Measurements from ENCODE around the gene LAG3. TPM values are rescaled to one million over a fixed set of nuclear protein-coding genes. Genes with fewer than 3 reads are reported as not detected.
A peak's percentile ranks its signal among the peaks of the same experiment; 100 is the strongest.

The LAG3 gene
- total and polyA plus RNA-seq, 10 of the 15 experiments (the other 5 are each of a cell fraction or from before 2014, with no cell fraction given): 0.52 to 4.2 (median 1.0) TPM; not detected in 1

DNA sequence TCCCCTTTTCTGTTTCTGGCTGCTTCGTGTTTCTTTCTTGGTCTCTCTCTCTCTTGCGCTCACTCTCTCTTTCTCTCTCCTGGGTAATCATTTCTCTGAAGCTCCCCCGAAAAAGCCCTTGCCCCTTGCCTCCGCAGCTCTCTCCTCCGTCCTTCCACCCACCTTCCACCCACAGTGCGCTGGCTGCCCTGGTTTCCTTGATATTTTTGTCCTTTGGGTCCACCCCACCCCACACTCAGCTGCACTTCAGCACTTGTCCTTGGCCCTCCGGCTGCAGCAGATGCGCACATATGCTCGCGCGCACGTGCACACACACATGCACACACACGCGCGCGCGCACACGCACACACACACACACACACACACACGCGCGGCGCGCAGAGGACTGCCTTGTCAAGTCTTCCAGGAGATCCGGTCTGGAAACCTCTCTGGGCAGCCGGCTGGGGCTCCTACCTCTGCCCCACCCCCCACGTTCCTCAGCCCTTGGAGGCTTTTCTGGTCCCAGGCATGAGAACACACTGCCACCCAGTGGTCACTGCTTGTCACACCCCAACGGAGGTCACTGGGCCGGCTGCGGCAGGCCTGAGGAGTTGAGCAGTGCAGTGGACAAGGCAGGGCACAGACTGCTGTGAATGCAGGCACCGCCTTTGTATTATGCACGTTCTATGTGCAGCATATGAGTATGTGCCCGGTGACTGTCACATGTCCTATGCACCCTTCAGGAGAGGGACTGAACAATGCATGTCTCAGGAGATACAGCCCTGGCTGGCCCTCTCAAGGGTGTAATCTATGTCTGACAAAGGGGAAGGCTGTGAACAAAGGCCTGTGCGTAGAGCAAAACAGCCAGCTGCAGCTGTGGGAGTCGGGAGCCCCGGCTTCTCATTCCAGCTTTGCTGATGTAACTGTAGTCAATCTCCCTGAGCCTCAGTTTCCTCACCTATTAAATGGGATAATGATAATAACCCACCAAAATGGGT is 6.5 kb downstream of the LAG3 start (continued):
- TF ChIP-seq, protein P1, sequence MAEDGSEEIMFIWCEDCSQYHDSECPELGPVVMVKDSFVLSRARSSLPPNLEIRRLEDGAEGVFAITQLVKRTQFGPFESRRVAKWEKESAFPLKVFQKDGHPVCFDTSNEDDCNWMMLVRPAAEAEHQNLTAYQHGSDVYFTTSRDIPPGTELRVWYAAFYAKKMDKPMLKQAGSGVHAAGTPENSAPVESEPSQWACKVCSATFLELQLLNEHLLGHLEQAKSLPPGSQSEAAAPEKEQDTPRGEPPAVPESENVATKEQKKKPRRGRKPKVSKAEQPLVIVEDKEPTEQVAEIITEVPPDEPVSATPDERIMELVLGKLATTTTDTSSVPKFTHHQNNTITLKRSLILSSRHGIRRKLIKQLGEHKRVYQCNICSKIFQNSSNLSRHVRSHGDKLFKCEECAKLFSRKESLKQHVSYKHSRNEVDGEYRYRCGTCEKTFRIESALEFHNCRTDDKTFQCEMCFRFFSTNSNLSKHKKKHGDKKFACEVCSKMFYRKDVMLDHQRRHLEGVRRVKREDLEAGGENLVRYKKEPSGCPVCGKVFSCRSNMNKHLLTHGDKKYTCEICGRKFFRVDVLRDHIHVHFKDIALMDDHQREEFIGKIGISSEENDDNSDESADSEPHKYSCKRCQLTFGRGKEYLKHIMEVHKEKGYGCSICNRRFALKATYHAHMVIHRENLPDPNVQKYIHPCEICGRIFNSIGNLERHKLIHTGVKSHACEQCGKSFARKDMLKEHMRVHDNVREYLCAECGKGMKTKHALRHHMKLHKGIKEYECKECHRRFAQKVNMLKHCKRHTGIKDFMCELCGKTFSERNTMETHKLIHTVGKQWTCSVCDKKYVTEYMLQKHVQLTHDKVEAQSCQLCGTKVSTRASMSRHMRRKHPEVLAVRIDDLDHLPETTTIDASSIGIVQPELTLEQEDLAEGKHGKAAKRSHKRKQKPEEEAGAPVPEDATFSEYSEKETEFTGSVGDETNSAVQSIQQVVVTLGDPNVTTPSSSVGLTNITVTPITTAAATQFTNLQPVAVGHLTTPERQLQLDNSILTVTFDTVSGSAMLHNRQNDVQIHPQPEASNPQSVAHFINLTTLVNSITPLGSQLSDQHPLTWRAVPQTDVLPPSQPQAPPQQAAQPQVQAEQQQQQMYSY (CRISPR knock-in tag; IDR thresholded peaks at IDR 0.05): no peak
- TF ChIP-seq TAF1 (IDR thresholded peaks at IDR 0.05; ENCODE audit: borderline replicate concordance, low read depth, low read length) (no peak), BMI1 (IDR thresholded peaks at IDR 0.05; ENCODE audit: borderline replicate concordance) (no peak), STAT1 (conservative IDR thresholded peaks at IDR 0.05) (peak; percentile 67; the same call in 1 of the 2 replicates), EED (IDR thresholded peaks at IDR 0.05; ENCODE audit: low read depth) (peak; percentile 75), RBBP5 (conservative IDR thresholded peaks at IDR 0.05) (no peak), BHLHE40 (IDR thresholded peaks at IDR 0.05; ENCODE audit: borderline replicate concordance in 1 of 2, low read depth in 2 of 2, low read length in 1 of 2) (peak; percentile 94 to 99), GABPA (IDR thresholded peaks at IDR 0.05; ENCODE audit: low read depth) (no peak), CBX3 (IDR thresholded peaks at IDR 0.05; ENCODE audit: borderline replicate concordance, low read depth) (no peak), NR2F1 (conservative IDR thresholded peaks at IDR 0.05) (peak; percentile 65), CHD1 (IDR thresholded peaks at IDR 0.05; ENCODE audit: low read depth, low read length) (no peak), GATAD2B (conservative IDR thresholded peaks at IDR 0.05; ENCODE audit: low read depth) (peak; percentile 83), FOS (IDR thresholded peaks at IDR 0.05; ENCODE audit: borderline replicate concordance, extremely low read depth, insufficient read length) (no peak), ASH2L (IDR thresholded peaks at IDR 0.05; ENCODE audit: borderline replicate concordance, low read depth) (no peak)
- TF ChIP-seq, protein P2, sequence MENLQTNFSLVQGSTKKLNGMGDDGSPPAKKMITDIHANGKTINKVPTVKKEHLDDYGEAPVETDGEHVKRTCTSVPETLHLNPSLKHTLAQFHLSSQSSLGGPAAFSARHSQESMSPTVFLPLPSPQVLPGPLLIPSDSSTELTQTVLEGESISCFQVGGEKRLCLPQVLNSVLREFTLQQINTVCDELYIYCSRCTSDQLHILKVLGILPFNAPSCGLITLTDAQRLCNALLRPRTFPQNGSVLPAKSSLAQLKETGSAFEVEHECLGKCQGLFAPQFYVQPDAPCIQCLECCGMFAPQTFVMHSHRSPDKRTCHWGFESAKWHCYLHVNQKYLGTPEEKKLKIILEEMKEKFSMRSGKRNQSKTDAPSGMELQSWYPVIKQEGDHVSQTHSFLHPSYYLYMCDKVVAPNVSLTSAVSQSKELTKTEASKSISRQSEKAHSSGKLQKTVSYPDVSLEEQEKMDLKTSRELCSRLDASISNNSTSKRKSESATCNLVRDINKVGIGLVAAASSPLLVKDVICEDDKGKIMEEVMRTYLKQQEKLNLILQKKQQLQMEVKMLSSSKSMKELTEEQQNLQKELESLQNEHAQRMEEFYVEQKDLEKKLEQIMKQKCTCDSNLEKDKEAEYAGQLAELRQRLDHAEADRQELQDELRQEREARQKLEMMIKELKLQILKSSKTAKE (IDR thresholded peaks at IDR 0.05; ENCODE audit: low read depth, poor library complexity, severe bottlenecking): no peak
- TF ChIP-seq, protein P3, sequence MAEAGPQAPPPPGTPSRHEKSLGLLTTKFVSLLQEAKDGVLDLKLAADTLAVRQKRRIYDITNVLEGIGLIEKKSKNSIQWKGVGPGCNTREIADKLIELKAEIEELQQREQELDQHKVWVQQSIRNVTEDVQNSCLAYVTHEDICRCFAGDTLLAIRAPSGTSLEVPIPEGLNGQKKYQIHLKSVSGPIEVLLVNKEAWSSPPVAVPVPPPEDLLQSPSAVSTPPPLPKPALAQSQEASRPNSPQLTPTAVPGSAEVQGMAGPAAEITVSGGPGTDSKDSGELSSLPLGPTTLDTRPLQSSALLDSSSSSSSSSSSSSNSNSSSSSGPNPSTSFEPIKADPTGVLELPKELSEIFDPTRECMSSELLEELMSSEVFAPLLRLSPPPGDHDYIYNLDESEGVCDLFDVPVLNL (IDR thresholded peaks at IDR 0.05; ENCODE audit: low read depth, low read length): 0 out of 2 replicates have a peak, but pooled peaks have one; percentile 33
- TF ChIP-seq, protein P4, sequence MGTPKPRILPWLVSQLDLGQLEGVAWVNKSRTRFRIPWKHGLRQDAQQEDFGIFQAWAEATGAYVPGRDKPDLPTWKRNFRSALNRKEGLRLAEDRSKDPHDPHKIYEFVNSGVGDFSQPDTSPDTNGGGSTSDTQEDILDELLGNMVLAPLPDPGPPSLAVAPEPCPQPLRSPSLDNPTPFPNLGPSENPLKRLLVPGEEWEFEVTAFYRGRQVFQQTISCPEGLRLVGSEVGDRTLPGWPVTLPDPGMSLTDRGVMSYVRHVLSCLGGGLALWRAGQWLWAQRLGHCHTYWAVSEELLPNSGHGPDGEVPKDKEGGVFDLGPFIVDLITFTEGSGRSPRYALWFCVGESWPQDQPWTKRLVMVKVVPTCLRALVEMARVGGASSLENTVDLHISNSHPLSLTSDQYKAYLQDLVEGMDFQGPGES (IDR thresholded peaks at IDR 0.05): no peak
- TF ChIP-seq, protein P5, sequence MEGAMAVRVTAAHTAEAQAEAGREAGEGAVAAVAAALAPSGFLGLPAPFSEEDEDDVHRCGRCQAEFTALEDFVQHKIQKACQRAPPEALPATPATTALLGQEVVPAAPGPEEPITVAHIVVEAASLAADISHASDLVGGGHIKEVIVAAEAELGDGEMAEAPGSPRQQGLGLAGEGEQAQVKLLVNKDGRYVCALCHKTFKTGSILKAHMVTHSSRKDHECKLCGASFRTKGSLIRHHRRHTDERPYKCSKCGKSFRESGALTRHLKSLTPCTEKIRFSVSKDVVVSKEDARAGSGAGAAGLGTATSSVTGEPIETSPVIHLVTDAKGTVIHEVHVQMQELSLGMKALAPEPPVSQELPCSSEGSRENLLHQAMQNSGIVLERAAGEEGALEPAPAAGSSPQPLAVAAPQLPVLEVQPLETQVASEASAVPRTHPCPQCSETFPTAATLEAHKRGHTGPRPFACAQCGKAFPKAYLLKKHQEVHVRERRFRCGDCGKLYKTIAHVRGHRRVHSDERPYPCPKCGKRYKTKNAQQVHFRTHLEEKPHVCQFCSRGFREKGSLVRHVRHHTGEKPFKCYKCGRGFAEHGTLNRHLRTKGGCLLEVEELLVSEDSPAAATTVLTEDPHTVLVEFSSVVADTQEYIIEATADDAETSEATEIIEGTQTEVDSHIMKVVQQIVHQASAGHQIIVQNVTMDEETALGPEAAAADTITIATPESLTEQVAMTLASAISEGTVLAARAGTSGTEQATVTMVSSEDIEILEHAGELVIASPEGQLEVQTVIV (IDR thresholded peaks at IDR 0.05; ENCODE audit: borderline replicate concordance, partially characterized antibody): no peak

All from GM12878 (cell line).